ENCODE data around the gene URGCP. TPM values are rescaled to one million over a fixed set of nuclear protein-coding genes. Genes with fewer than 3 reads are reported as not detected.

Gene URGCP
- total RNA-seq, 1 experiment from 2014 or later, result 30.7 TPM

DNA sequence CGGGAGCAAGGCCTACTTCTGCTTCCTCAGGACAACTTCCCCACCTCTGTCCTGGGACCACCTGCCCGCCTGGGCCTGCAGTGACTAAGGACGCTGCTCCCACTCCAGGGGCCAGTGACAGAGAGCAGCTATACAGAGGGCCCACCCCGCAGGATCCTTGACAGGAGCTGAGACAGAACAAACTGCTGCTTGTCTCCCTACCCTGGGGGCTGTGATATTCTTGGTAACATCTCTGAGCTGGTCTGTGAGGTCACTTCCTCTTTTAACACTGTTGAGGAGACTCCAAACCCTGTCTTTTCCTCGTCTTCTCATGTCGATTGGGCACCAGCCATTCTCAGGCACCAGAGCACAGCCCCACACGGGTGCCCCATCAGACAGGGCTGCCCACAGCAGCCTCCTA, 30.2 kb downstream of the URGCP start:
- Histone ChIP-seq H4K20me1 (ENCODE audit: control insufficient read depth, insufficient read depth, insufficient read length) (no peaks in the 10 kb centered on the region), H3K18ac (ENCODE audit: insufficient read length, low read depth, low read length) (no peak overlapping the region), H4K8ac (replicated peaks; ENCODE audit: insufficient read length, low read depth, low read length) (no peak overlapping the region), H3T11ph (ENCODE audit: low read length) (no peak overlapping the region), H2BK20ac (ENCODE audit: low read depth, low read length, poor library complexity, severe bottlenecking) (no peak overlapping the region), H3K4ac (ENCODE audit: low read depth, low read length) (no peak overlapping the region), H3K23ac (ENCODE audit: insufficient read length, low read depth, low read length) (no peak overlapping the region), H3K4me2 (ENCODE audit: insufficient read depth, insufficient read length, low read length) (no peak overlapping the region), H3K4me1 (ENCODE audit: insufficient read depth, low read length) (peaks cover 8% of the 10 kb centered on the region; the same call in 1 of the 2 replicates), H3K9me3 (ENCODE audit: control insufficient read depth, low read depth, low read length) (no peaks in the 10 kb centered on the region), H4K5ac (ENCODE audit: insufficient read length, low read depth, low read length) (no peak overlapping the region), H2BK12ac (ENCODE audit: insufficient read length, low read depth, low read length) (no peak overlapping the region), H3K27me3 (ENCODE audit: insufficient read depth, low read length) (no peaks in the 10 kb centered on the region), H3K14ac (ENCODE audit: insufficient read depth, low read length) (no peak overlapping the region), H3K9ac (ENCODE audit: extremely low read depth, insufficient read length, low read length) (no peak overlapping the region), H2BK120ac (ENCODE audit: low read depth, low read length, poor library complexity, severe bottlenecking) (no peak overlapping the region), H3K79me2 (ENCODE audit: insufficient read depth, low read length) (no peaks in the 10 kb centered on the region), H3K79me1 (ENCODE audit: insufficient read depth, low read depth, low read length, poor library complexity, severe bottlenecking) (no peaks in the 10 kb centered on the region), H2AFZ (ENCODE audit: low read length) (no peak overlapping the region), H3K23me2 (ENCODE audit: insufficient read length, low read depth, low read length, poor library complexity, severe bottlenecking) (no peaks in the 10 kb centered on the region), H3K27ac (ENCODE audit: insufficient read length, low read depth, low read length) (no peak overlapping the region), H4K91ac (ENCODE audit: insufficient read length, low read depth, low read length) (no peak overlapping the region), H2BK15ac (ENCODE audit: low read depth, low read length) (no peak overlapping the region), H3K56ac (ENCODE audit: insufficient read length, low read depth, low read length) (no peak overlapping the region), H2BK5ac (ENCODE audit: insufficient read length, low read length) (no peak overlapping the region), H2AK5ac (ENCODE audit: insufficient read length, low read length) (no peak overlapping the region)
- Mint-ChIP-seq H3K27ac (no peak overlapping the region), H3K36me3 (ENCODE audit: insufficient read depth in 1 of 3, low read depth in 3 of 3) (peaks cover 10 to 53% (median 43%) of the 10 kb centered on the region in 3 experiments), H3K27me3 (ENCODE audit: low read depth) (no peaks in the 10 kb centered on the region), H3K4me1 (peaks cover 28 to 34% of the 10 kb centered on the region in 2 experiments), H3K4me3 (no peak overlapping the region), H3K9me3 (no peaks in the 10 kb centered on the region)
- WGBS (ENCODE audit: extremely low coverage, insufficient read length, low lambda C conversion rate), result no CpG with 5 or more reads among the region's 7 CpGs
- no peak for DNase-seq
- TF ChIP-seq, protein P1, sequence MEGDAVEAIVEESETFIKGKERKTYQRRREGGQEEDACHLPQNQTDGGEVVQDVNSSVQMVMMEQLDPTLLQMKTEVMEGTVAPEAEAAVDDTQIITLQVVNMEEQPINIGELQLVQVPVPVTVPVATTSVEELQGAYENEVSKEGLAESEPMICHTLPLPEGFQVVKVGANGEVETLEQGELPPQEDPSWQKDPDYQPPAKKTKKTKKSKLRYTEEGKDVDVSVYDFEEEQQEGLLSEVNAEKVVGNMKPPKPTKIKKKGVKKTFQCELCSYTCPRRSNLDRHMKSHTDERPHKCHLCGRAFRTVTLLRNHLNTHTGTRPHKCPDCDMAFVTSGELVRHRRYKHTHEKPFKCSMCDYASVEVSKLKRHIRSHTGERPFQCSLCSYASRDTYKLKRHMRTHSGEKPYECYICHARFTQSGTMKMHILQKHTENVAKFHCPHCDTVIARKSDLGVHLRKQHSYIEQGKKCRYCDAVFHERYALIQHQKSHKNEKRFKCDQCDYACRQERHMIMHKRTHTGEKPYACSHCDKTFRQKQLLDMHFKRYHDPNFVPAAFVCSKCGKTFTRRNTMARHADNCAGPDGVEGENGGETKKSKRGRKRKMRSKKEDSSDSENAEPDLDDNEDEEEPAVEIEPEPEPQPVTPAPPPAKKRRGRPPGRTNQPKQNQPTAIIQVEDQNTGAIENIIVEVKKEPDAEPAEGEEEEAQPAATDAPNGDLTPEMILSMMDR (conservative IDR thresholded peaks at IDR 0.05), result no peak

Data from H9 (cell line).